ENCODE results near the gene FBP1.
"Not testable (repeated sequence)": the region's sequence is repeated elsewhere in the genome, so short reads cannot be mapped to it uniquely, and the experiment has no call there.

Gene FBP1

GRCh38 chr9:94611638-94612068, 27.7 kb downstream of the FBP1 start:
- no peak for DNase-seq

- no peak for DNase-seq
Measured at GRCh38 chr9:94610181-94610606, 29.1 kb downstream of the FBP1 start.

GRCh38 chr9:94607423-94607691, 32.0 kb downstream of the FBP1 start:
- DNase-seq, result no peak

DNA sequence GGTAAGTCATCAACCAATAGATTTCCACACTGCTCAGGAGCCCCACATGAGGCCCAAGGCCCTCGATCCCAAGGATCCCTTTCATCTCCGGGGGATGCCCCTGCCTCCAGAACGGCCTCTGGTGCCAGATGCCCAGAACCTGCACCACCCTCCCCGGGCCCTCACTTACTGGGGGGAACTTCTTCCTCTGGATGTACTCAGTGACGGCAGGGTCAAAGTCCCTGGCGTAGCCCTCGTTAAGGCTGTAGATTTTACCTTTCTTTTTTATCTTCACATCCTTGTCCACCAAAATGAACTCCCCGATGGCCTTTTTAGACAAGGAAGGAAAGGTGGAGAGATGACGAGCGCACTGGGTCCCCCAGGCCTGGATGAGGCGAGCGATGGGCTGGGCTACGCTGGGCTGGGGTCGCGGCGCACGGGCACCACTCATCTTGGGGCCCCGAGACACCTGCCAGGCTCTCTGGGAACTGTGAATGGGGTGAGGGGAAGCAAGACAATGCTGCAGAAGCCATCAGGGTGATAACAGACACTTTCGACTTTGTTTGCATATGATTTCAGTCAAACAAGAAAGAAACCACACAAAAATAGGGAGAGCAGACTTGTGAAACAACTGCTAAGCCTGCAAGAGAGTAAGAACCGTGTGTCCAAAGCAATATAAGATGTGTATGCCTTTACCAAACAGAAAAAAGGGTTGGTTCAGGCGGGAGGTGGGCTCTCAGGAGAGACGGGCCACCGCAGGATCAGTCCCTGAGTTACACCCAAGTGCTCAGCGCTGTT, 32.5 kb downstream of the FBP1 start:
- no peak for DNase-seq

GRCh38 chr9:94603259-94604160, 35.8 kb downstream of the FBP1 start:
- no peak for DNase-seq

DNA sequence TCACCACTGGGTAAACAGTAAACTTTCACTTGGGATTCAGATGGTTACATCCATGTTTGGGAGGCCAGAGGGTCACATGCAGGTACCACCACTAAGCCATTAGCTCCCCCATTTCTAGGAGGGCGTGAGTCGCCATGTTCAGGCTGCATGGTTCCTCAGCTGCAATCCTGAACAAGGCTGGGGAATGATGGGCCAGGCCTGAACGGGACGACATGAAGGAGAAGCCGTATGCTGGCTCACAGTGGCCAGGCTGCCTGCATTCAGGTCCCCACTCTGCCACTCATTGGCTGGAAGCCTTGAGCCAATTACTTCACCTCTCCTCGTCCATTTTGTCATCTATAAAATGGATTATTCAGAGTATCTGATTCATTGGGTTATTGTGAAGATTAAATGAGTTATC, 36.7 kb downstream of the FBP1 start:
- DNase-seq, result no peak

- DNase-seq, result no peak
Measured at GRCh38 chr9:94600715-94601114, 38.6 kb downstream of the FBP1 start.

- DNase-seq, result no peak
Measured at GRCh38 chr9:94600258-94600657, 39.1 kb downstream of the FBP1 start.

- DNase-seq, result no peak
Measured at GRCh38 chr9:94599102-94599501, 40.2 kb downstream of the FBP1 start.

DNA sequence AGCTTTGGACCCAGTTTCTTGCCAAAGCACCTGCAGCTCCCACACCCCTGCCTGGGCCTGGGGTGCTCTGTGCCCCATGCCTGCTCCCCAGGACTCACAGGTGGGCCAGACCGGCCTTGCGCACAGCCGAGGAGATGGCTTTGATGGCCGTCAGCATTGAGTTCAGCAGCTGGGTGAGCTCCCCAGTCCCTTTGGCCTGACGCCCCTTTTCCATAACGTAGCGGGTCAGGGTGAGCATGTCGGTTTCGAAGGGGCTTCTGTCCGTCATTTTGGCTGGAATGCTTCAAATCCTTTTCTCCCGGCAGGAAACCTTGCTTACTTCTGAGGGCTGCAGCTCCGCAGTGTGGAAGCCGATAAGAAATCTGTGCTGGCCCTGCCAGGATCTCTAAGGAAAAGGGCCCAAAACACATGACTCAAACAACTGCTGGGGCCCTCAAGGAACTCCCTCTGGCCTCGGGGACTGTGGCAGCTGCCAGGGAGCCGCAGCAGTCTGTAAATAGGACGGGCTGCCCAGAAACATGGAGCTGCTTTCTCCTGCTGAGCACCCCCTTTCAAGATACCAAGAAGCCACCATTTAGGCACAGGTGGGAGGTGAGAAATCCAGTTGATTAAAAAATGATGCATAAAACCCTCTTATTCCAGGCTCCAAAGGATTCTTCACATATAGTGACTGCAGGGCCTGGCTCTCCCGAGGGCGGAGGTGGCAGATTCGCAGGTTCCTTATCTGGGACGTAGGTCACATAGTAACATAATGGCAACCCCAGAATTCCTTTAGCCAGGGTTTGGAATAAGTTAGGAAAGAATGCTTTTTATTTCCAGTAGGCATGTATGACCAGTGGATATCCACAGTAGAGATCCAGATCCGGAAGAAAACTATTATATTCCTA, 45.6 kb downstream of the FBP1 start, which contains the start of gene FBP2:
TSS of gene FBP2 (minus strand) at position 366 of the 887 bp plus-strand sequence. CDS start at position 268, 98 bp downstream.
- no peak for DNase-seq

DNA sequence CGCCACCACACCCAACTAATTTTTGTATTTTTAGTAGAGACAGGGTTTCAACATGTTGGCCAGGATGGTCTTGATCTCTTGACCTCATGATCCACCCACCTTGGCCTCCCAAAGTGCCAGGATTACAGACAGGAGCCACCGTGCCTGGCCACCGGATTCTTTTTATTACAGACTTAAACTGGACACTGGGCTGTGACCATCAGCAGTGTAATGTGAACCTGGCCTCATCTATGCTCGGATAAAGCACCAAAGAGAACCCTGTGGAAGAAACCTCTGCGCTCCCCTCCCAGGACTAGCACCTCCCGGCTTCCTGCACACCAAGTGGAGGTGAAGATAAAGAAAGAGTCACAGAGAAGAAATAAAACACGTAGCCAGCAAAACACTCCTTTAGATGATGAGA, 46.6 kb downstream of the FBP1 start:
- DNase-seq, result not testable (repeated sequence)

GRCh38 chr9:94591876-94592275, 47.4 kb downstream of the FBP1 start:
- no peak for DNase-seq

GRCh38 chr9:94591046-94591545, 48.2 kb downstream of the FBP1 start:
- not testable (repeated sequence) for DNase-seq

- DNase-seq, result no peak
Measured at GRCh38 chr9:94588681-94589080, 50.6 kb downstream of the FBP1 start.

DNA sequence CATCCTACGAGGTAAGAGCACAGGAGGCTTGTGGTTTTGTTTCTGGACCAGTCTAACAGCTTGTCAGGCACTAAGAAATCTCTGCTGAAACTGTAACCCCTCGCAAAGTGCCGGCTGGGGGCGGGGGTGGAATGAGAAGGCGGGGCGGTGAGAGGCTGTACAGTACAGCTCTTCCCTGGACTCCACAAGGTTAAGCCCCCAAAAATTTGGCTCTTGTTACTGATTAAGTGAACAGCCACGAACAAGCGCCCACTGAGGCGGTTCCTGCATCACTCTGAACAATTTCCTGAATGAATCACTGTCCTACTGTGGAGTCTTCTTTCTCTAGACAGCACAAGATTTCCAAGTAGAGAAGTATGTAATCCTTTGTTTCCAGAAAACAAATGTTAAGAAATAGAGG, 52.5 kb downstream of the FBP1 start:
- no peak for DNase-seq

DNA sequence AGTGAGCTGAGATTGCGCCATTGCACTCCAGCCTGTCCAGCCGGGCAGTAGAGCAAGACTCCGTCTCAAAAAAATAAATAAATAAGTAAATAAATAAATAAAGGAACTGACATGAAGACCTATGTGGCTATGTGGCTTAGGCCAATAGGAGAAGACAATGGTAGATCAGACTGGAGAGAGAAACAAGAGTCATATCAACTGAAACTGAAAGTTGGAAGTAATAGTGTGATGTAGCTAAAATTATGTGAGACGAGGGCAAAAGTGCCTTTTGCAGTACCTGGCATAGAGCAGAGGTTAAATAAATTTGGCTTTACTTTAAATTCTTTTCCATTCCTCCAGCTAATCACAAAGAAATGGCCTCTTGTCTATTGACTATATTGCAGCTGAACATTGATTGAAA, 53.0 kb downstream of the FBP1 start:
- no peak for DNase-seq

DNA sequence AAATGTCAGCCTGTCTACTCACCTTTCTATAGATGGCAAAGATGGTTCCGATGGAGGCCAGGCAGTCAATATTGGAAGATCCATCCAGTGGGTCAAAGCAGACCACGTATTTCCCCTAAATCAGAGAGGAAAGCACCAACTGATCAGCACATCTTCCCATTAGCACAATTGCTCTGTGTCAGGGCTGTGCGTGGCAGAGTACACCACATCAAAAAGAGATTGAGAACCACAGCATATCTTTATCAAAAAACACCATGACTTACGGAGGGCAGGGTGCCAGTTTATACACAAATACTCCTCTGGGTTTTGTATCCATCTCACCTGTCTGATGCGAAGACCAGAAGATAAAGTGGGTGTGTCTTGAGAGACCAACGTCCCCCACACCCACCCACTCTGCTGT, 54.8 kb downstream of the FBP1 start:
- no peak for DNase-seq

DNA sequence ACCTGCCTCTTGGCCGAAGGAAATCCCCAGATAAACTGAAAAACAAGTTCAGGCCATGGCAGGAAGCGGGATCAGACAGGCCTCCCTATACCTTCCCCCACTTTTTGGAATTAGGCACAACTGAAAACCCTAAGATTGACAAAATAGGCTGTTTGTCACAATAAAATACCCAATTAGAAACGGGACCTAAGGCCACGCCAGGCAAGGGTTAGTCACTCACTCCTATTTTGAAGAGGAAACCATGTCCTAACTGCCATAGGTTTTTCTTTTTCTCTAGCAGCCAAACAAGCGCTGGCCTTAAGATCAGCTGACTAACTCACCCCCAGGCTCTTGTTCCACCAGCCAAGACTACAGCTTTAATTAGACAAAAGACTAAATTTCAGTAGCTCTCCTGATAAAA, 57.6 kb downstream of the FBP1 start:
- DNase-seq, result no peak

DNA sequence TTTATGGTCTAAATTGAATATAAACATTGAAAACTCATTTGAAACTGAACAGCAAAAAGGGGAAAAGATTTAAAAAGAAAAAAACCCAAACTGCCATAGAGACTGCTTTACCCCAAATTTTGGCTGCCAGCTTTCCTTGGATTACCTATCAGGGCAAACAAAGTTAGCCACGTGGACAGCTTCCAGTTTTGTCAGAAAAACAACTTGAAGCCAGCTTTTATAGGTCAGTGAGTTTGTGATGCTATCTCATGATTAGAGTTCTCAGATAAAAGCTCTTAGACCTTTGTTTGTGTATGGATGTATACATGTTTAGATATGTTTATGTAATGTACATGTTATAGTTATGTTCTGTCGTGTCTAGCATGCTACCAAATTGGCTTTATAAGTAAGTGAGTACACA, 61.7 kb downstream of the FBP1 start:
- DNase-seq, result no peak

GRCh38 chr9:94577036-94577435, 62.3 kb downstream of the FBP1 start:
- DNase-seq, result no peak

DNA sequence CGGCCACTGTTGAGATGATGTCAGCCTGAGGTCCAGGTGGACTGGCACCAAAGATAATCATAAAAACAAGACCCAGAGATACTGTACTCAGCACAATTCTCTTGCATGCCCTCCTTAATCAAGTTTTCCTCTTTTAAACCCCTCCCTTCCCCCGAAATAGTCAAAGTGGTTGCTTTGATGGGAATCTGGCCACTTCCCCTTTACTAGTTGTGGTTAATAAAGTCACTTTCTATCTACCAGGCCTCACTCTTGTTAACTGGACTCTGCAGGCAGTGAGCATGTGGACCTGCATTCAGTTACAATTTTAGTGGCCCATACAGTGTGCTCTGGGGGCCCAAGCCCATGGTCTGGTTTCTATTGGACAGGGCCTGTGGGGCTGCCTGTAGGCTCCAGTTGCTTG, 63.2 kb downstream of the FBP1 start:
- no peak for DNase-seq

- no peak for DNase-seq
Measured at GRCh38 chr9:94568972-94569712, 70.2 kb downstream of the FBP1 start.

All from NCI-H446 treated with DMSO at 0.1 percent for 48 hours (cell line).